Activated CD8-positive, alpha-beta memory T cell treated with anti-CD3 and anti-CD28 coated beads for 4 hours (primary cell): ENCODE data around the gene CCDC187.
"Not testable (repeated sequence)": the region's sequence is repeated elsewhere in the genome, so short reads cannot be mapped to it uniquely, and the experiment has no call there.

Experiments used
- DNase-seq, 2 donors: peaks; one replicate each; pipeline ENCODE4 v3.0.0-alpha.2; 2020; ENCODE audit warnings: low read depth in 2 of 2

The CCDC187 gene

DNA sequence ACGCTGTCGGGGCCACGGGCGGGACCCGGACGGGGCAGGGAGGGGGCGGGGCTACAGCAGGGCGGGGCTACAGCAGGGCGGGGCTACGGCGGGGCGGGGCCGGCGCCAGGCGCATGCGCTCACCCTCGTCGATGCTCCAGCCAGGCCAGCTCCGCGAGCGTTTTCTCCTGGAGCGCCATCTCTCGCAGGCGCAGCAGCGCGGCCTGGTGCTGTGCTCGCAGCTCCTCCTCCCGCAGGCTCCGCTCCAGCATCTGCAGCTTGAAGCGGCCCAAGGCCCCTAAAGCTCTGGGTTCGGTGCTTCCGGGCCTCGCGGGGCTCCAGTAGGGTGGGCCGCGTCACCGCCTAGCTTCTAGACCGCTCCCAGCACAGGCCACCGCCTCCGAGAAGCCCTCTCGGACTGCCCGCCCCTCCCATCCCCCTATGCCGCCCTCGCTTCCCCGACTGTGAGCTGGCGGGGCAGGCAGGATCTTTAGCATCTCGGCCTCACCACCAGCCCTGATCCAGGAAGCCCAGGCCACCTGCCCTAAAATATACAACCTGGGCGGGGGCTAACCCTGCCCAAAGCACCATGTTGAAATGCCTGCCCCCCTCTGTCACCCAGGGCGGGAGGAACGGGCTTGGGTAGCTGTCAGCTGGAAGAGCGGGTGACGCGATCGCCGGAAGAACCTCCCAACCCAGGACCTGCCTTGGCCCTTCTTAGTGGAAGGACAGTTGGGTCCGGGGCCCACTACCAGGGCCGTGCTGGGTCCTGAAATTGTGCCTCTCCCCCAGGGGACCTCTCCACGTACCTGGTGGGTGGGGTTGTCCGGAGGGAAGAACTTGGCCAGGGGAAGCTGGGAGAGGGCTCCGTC, 36.4 kb downstream of the CCDC187 start:
- DNase-seq: peak; percentile 65 to 76

DNA sequence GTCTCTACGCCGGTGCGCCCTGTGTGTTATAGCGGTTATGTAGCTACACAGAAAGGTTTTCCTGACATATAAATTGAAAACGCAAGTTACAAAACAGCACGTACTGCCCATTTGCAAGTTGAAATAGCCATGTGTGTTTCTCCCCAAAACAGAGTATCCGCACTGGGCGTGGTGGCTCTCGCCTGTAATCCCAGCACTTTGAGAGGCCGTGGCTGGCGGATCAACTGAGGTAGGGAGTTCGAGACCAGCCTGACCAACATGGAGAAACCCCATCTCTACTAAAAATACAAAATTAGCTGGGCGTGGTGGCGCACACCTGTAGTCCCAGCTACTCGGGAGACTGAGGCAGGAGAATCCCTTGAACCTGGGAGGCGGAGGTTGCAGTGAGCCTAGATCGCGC, 37.3 kb downstream of the CCDC187 start:
- not testable (repeated sequence) for DNase-seq

DNA sequence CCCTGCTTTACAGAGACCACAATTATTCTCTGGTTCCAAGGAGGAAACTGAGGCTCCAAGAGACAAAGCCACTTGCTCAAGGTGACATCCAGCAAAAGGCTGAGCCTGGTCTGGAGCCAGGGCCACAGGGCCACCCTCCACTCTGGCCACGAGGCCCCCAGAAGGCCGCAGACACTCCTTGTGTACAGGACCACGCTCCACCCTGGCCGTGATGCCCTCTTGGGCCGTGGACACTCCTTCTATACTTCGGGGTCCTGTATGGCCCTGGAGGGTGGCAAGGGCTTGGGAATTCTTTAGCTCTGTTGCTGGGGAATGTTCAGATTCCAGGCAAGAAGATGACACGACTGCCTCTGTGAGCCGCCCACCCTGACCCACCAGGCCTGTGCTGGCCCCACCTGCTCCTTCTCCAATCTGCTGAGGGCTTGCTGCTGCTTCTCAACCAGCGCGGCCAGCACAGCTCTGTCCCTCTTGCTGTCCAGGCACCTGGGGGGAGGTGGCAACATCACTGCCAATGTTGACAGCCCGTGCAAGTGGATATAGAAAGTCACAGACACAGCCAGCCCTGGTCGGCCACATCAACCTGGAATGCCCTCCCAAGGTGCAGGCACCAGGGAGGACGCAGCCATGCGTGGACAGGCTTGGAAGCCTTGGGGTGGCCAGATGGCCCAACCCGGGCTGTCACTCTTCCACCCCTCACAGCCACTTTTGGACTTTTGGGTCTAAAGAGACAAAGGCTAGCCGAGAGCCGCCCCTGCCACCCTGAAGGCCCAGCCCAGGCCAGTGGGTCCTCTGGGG, 38.1 kb downstream of the CCDC187 start:
- DNase-seq: no peak

DNA sequence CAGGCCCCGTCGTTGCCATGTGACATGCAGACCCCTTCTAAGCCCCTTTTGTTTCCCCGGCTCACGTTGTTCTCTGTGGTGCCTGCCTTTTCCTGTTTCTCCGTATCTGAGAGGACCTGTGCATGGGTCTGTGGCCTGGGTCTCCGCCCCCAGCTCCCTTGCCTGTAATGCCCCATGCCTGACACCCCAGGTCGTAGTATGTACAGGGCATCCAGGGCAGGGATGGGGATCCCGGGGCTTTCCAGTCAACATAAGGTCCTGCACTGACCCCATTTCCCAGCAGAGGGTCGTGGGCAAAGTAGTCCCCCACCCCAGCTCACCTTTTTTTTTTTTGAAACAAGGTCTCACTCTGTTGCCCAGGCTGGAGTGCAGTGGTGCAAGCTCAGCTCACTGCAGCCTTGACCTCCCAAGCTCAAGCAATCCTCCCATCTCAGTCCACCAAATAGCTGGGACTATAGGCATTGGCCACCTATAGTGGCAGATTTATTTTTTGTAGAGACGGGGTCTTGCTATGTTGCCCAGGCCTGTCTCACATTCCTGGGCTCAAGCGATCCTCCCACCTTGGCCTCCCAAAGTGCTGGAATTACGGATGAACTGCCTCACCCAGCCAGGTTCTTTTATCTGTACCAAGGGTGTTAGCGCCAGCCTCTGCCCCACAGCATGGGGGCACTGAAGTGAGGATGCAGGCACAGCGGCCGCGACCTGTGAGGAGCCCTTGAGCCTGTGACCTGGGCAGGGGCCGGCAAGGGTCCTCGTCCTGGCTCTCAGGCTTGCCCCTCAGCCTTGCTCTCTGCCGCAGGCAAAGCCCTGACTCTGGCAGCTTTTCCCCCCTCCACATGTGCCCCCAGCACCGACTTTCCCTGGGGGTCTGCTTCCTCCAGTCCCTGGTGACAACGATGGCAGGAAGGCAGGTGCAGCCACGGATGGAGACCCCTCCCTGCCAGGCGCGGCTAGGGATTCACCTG, 39.2 kb downstream of the CCDC187 start:
- DNase-seq: no peak

DNA sequence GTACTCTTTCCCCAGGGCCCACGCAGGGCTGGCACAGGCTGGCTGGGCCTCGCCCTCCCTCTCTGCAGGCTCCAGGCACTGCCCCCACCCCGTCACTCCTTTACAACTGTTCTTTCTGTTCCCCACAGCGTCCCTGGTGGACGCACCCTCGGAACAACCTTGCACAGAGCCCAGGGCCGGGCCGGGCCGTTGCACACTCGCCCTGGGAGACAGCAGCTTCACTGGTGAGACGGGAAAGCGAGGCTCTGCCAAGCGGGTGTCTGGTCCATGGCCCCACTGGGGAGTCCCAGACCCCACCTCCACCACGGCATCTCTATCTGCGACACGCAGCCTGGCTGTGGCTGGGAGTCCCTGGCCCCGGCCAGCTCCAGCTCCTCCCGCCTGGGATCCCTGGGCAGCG, 39.9 kb downstream of the CCDC187 start:
- no peak for DNase-seq

DNA sequence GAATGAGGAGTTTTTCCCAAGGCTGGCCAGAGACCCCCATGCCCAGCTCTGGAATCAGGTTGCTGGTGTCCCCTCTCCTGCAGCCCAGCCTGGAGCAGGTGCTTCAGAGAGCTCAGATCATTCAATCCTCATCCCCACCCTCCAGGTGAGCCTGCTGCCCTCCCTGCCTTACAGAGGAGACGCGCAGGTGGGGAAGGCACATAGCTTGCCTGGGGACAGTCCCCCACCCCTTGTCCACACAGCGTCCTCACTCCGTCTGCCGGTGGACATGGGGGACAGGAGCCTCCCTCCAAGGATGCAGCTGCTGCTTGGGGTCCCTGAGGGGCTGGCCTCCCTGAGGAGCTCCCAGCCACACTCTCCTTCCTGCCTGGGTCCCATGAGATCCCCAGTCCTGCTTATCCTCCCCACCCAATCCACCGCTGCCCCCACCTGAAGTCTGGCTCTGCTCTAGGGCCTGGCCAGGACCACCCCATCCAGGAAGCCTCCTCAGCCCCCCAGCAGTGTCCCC, 41.2 kb downstream of the CCDC187 start:
- DNase-seq: no peak

DNA sequence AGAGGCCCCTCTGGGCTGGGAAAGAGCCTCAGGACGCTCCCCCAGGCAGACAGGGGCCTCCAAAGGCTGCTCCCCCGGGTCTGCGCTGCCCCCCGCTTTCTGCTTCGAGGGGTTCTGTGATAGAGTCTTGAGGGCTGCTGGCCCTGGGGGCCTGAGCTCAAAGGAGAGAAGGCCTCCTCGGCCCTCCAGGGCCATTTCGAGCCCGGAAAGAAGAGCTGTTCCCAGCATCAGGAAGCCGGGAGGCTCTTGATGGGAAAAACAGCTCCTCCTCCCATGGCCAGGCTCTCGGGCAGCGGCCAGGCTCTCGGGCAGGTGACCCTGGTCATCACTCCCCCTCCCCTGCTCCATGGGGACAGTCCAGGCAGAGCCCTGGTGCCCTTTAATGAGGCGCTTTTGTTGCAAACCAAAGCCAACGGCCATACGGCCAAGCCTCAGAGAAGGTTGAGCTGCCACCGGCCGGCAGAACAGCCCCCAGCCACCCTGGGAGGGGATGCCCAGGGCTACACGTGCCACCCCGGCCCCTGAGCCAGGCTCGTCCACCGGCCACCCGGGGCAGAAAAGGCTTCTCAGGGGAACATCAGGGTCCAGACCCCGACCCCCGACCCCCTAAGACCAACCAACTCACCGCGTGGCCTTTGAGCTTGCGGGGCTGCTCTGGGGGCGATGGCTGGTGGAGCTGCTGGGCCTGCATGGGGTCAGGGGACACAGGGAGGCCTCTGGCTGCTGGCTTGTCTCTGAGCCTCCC, 42.0 kb downstream of the CCDC187 start:
- DNase-seq: no peak

DNA sequence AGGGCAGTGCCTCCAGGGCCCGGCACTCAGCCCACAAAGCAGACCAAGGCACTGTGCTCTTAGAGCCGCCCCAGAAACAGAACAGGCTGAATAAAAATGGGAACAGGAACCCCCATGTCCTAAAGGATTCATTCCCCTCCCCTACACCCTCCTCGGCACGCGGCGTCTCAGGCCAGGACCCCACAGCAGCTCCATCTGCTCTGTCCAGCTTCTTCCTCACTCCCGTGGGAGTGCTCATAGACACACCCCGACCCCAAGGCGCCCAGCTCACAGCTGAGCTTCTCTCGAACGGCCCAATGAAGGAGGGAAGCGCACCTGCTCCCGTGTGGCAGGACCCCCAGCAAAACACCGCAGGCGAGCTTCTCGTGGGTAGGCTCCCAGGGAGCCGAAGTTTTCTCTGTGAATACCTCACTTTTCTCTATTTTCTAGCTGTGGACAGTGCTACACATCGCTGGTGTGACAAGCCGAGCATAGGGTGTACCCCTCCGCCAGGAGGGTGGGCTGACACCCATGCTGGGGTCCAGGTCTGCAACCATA, 42.9 kb downstream of the CCDC187 start:
- no peak for DNase-seq

DNA sequence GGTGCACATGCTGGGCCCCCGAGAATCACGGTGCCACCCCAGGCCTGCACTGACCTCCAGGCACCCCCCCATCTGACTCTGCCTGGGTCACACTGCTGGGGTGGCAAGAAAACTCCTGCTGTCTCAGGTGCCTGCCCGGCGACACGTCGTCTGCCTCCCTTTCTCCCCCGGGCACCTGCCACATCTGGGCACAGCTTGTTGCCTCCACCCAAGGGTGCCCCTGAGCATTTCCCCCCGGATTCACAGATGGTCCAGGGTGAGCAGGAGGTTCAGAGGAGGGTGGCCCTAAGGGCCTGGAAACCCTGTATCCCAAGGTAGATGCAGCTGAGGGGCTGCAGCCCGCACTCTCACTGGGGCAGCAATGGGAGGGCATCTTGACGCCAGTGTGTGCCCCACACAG, 43.4 kb downstream of the CCDC187 start:
- DNase-seq: no peak

DNA sequence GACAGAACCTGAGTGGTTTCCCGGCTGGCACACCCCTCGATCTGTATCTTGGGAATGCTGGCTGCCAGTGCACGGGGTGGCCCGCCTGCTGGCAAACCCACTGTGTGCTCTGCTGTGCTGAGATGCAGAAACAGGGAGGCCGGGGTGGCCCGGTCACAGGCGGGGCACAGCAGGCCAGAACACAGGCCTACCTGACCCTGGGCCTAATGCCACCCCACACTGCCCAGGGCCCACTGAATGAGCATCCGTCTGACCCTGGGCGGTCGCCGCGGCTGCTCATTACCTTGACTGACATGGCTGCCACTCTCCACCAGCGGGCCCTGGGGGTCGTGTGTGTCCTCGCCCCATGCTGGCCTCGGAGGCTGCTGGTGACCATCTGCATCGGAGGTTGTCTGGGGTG, 44.1 kb downstream of the CCDC187 start:
- DNase-seq: no peak

DNA sequence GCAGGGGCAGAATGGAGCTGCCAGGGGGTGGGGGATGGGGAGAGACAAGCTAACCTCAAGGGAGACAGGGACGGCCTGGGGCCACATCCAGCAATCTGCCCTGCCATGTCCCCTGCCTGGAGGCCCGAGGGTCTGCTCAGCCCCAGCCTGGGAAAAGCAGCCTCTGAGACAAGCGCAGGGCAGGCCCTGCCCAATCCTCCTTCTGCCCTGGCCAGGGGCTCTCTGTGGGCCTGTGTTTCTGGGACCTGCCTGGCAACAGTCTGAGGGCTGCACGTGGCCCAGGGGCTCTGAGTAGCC, 44.4 kb downstream of the CCDC187 start:
- DNase-seq: no peak

DNA sequence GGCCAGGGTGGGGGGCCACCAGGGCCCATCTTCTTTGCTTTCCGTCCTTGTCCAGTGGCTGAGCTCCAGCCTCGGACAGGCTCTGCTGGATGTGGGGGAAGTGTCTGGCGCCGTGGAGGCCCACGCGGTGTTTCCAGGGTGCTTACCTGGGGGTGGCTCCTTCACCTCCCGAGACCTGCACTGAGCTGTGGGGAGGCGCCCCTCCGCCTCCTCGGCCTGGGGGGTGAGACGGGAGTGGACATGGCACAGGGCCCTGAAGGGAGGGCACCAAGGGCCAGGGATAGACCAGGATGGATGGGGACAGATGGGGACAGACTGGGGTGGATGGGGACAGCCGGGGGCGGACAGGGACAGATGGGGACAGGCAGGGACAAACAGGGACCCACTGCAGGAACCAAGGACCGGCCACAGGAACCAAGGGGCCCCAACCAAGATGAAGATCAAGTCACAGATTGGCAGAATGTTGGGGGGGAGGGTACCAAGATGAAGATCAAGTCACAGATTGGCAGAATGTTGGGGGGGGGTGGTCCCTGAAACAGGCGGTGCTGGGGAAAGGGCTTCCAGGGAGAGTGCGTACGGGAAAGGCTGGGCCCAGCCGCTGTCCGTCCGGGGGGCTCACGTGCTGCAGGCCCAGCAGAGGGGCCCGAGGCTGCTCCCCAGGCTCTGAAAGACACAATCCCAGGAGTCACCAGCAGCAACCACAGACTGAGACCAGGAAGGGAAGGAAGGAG, 44.9 kb downstream of the CCDC187 start:
- DNase-seq: no peak

DNA sequence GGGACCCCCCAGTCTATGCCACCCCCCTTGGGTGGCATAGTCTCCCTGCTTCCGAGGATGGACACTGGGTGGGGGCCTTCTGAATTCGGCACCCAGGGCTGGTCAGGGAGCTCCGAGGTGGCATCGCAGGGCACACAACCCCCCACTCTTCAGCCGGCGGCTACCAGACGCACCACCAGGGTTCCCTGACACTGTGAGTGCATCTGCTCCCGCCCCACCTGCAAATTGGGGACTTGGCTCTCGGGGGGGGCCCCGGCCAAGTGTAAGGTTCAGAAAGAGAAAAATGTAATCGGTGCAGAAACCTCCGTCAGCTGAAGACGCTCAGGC, 45.6 kb downstream of the CCDC187 start:
- no peak for DNase-seq

DNA sequence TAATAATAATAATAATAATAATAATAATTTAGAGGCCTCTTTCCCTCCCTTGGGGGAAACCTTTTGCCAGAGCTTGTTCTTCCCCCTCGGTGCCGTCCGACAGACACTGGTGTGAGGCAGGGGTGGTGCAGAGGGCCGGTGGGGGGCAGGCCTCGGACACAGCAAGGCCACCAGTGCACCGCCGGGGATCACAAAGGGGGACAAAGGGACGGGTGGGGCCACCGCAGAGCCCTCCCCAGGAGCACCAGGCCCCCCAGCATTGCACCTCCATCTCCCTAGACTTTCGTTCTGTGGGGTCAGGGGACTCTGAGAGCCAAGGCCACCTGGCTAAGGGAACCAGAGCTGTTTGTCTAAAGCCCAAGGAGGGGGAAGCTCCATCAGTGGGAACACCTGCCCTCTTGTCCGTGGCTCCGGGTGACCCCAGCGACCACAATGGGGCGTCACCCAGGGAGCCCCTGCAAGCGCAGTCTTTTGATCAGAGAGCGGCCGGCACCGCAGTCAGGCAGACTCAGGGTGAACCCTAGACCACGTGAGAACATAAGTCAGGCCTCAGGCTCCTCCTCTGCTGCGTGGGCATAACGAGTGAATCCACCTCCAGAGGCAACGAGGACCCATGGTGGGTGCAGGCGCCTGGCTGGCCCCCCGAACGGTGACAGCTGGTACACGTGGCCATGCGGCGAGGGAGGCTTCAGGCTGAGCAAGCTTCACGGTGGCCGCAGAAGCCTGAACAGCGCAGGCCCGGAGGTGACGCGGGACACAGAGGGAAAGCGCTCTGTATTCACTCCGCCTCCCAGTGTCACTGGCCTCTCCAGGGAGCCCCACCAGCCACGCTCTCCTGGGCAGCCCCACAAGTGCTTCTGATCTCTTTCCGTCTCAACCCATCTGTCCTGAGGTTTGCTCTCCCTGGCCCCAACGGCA, 46.3 kb downstream of the CCDC187 start:
- DNase-seq: no peak

DNA sequence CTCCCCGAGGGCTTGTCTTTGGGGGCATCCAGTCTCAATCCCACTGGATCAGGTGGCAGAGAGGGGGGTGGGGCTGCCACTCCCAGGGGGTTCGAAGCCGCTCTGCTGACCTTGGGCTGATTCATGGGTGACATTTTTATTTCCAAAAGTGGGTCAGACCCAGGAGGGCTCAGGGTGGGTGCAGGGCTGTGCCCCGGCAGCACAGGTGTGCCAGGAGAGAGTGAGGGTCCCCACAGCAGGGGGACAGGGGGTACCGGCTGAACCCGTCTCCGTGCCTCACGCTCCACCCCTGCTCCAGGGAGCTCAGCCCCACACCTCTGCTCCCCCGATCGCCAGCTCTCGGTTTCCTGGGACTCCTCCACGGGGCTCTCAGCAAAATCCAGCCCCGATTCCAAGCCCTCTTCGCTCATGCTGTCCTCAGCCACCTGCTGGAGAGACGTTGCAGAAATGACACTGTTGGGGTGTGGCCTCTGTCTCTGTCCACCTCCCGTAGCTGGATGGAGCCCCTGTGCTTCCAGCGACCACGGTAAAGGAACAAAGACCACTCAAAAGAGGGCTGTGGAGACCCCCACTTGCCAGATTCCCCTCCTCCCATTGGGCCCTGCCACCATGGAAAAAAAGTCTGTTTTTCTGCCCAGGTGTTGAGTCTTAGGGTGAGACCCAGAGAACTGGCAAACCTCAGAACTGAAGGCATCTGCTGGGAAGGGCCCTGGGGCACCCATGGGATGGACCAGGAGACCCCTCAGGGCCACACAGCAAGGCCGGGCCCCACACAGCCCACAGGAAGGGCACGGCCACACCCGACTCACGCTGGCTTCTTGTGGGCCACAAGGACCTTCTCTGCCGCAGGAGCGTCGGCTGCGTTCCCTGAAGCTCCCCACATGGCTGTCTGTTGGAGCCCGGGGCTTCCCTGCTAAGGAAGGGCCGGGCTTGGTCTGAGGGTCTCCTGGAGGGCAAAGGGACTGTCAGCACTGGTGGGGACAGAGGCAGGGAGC, 47.7 kb downstream of the CCDC187 start:
- DNase-seq: no peak

DNA sequence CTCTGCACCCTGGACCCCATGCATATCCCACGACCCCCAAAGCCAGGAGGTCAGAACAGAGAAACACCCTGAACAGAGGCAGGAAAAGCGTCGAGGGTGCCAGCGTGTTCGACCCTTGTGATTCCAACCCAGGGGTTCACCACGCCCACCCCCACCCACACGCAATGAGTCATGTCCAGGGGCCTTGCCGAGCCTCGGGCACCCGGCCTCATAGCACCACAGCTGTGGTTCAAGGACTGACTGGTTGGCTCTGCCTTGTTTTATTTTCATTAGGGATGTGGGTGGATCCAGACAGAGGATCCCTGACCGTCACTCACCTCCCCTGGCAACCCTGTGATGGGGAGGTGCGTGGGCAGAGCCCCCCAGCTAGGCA, 48.7 kb downstream of the CCDC187 start:
- DNase-seq: no peak

DNA sequence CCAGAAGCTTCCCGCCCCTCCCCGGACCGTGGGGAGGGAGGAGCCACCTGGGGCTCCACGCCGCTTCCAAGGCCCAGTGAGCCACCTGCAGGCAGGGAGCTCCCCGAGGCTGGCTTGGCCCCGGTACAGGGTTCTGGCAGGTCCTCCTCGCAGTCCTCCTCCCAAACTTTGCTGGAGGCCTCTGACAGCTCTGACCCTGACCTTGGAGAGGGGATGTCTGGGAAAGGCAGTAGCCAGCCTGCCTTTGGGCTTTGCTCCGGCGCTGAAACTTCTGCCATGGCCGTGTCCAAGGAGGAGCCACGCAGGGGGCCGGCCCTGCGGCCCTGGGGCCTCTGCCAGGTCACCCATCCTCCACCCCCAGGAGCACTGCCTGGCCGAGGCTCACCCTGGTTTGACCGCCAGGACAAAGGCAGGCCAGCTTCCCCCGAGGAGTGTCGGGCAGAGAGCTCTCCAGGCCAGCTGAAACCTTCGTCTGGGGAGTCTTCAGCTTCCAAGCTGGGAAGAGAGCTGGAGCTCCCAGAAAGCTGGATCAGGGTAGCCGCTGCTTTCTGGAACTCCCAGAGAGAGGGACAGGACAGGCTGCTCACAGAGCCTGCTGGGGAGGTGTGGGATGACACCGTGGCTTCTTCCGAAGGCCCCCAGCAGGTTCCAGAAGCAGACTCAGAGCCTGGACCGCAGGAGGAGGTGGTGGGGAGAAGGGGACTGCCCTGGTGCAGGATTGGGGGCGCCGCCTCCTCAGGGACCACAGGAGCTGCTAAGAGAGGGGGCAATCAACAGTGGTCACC, 49.3 kb downstream of the CCDC187 start:
- no peak for DNase-seq
